Keratinocyte (primary cell): ENCODE measurements around the gene PAK2. TPM values are rescaled to one million over a fixed set of nuclear protein-coding genes. Genes with fewer than 3 reads are reported as not detected.

ENCODE experiments used
- DNase-seq: peaks from one replicate; pipeline ENCODE4 v3.0.0-alpha.2; 2011; ENCODE audit warnings: low read depth, missing footprints, low spot score
- FAIRE-seq: peaks from 2 replicates; lab custom pipeline; 2011; peaks lifted over from hg19 to GRCh38; lab: Jason Lieb, UNC
- H2AFZ ChIP-seq: 2 replicates; pipeline ENCODE4 v1.6.0; 2012; ENCODE audit warnings: low read length, control low read depth, inconsistent platforms; ENCODE audit not compliant: control insufficient read depth
- H3K27ac ChIP-seq: 2 replicates; pipeline ENCODE4 v1.5.1; 2011; ENCODE audit warnings: low read length; ENCODE audit not compliant: control insufficient read depth, insufficient read depth
- H3K27me3 ChIP-seq: 3 replicates; pipeline ENCODE4 v1.6.0; 2011; ENCODE audit warnings: low read length; ENCODE audit not compliant: control insufficient read depth, insufficient read depth; ENCODE audit errors: extremely low read depth
- H3K36me3 ChIP-seq, 2 experiments: 2 replicates in 1 of 2; 3 replicates in 1 of 2; pipeline ENCODE4 v1.5.1; 2011; ENCODE audit warnings: low read length in 2 of 2, mild to moderate bottlenecking in 1 of 2; ENCODE audit not compliant: control insufficient read depth in 2 of 2, insufficient read depth in 2 of 2; ENCODE audit errors: extremely low read depth in 1 of 2
- H3K4me1 ChIP-seq: 3 replicates; pipeline ENCODE4 v1.5.1; 2011; ENCODE audit warnings: low read length; ENCODE audit not compliant: control insufficient read depth, insufficient read depth; ENCODE audit errors: extremely low read depth
- H3K4me2 ChIP-seq: 3 replicates; pipeline ENCODE4 v1.6.0; 2011; ENCODE audit warnings: low read depth, low read length; ENCODE audit not compliant: control insufficient read depth, insufficient read depth; ENCODE audit errors: extremely low read depth
- H3K4me3 ChIP-seq, 3 experiments: fragments of 200-600 bp in 1 of 3; sonication (generic) in 1 of 3; 2 replicates in 2 of 3; 3 replicates in 1 of 3; pipeline ENCODE4 v1.5.1; 2011 to 2016; ENCODE audit warnings: low read length in 3 of 3, mild to moderate bottlenecking in 3 of 3, control low read depth in 2 of 3, inconsistent platforms in 1 of 3, low read depth in 1 of 3, mixed read lengths in 1 of 3, mixed run types in 1 of 3, moderate library complexity in 1 of 3; ENCODE audit not compliant: control insufficient read depth in 2 of 3, insufficient read depth in 2 of 3; ENCODE audit errors: extremely low read depth in 1 of 3
- H3K79me2 ChIP-seq: 2 replicates; pipeline ENCODE4 v1.6.0; 2012; ENCODE audit warnings: low read length; ENCODE audit not compliant: control insufficient read depth, insufficient read depth
- H3K9ac ChIP-seq: 3 replicates; pipeline ENCODE4 v1.6.0; 2011; ENCODE audit warnings: low read length; ENCODE audit not compliant: control insufficient read depth, insufficient read depth; ENCODE audit errors: extremely low read depth
- H3K9me1 ChIP-seq: 3 replicates; pipeline ENCODE4 v1.6.0; 2011; ENCODE audit warnings: low read length; ENCODE audit not compliant: control insufficient read depth, insufficient read depth; ENCODE audit errors: extremely low read depth
- H3K9me3 ChIP-seq: 2 replicates; pipeline ENCODE4 v1.5.1; 2012; ENCODE audit warnings: low read depth, low read length; ENCODE audit not compliant: control insufficient read depth
- H4K20me1 ChIP-seq: 3 replicates; pipeline ENCODE4 v1.6.0; 2011; ENCODE audit warnings: low read length; ENCODE audit not compliant: control insufficient read depth, insufficient read depth; ENCODE audit errors: extremely low read depth
- CTCF ChIP-seq, 3 experiments: IDR thresholded peaks in 1 of 3; conservative IDR thresholded peaks in 1 of 3; optimal IDR thresholded peaks in 1 of 3; 2 replicates in 2 of 3; 3 replicates in 1 of 3; pipeline versions ENCODE3 to v1.5.1; 2011; ENCODE audit warnings: low read length in 3 of 3, mild to moderate bottlenecking in 3 of 3, moderate library complexity in 2 of 3, control low read depth in 1 of 3, inconsistent platforms in 1 of 3; ENCODE audit not compliant: insufficient read depth in 2 of 3; ENCODE audit errors: extremely low read depth in 1 of 3
- EZH2 ChIP-seq: IDR thresholded peaks from one replicate; pipeline ENCODE4 v1.6.1; 2012; ENCODE audit warnings: inconsistent platforms, mild to moderate bottlenecking, low read length, moderate library complexity
- dilution Hi-C: fragments of 300-500 bp; cut with MboI; formaldehyde crosslinking; loops from one replicate; pipeline ENCODE4 v1.7.0; 2020; ENCODE audit warnings: low sequenced_read_pairs; ENCODE audit not compliant: extremely low pct_ligation_motif_present
- polyA plus RNA-seq, 5 experiments: library from polyadenylated mRNA; depleted of rRNA in 3 of 5; stranded (reverse) in 3 of 5; stranded (forward) in 1 of 5; unstranded in 1 of 5; fragments of >200 nt; gene quantifications; 1 replicate in 1 of 5; 2 replicates in 3 of 5; 3 replicates in 1 of 5; pipeline versions ENCODE4 v1.2.1 to v1.2.3, GENCODE V29; 2011 to 2012; ENCODE audit warnings: missing spikeins in 2 of 5, low read depth in 1 of 5, low replicate concordance in 1 of 5

The PAK2 gene
- polyA plus RNA-seq, 1 donor (not counting 4 experiments of a cell fraction or from before 2014, with no cell fraction given) = 52.3 TPM

GRCh38 chr3:196789885-196790359 lies 50.3 kb downstream of the PAK2 start:
- no peak overlapping the region for H2AFZ ChIP-seq
- FAIRE-seq (no peak), DNase-seq (no peak)
- H3K27me3 ChIP-seq = no peaks in the 10 kb centered on the region
- H3K9me3 ChIP-seq = no peaks in the 10 kb centered on the region
- no peak overlapping the region for H3K9ac ChIP-seq
- H3K4me3 ChIP-seq = no peak overlapping the region
- H3K79me2 ChIP-seq = peaks cover 64% of the 10 kb centered on the region
- H3K4me1 ChIP-seq = peaks cover 20% of the 10 kb centered on the region
- TF ChIP-seq EZH2 (no peak), CTCF (optimal IDR thresholded peaks at IDR 0.05 in 1 of 3, IDR thresholded peaks at IDR 0.05 in 1 of 3, conservative IDR thresholded peaks at IDR 0.05 in 1 of 3; ENCODE audit: extremely low read depth in 1 of 3, insufficient read depth in 2 of 3, low read length in 3 of 3) (peak in 1 of 3 experiments; percentile 16)
- H3K4me2 ChIP-seq = no peak overlapping the region
- H3K27ac ChIP-seq = no peak overlapping the region
- dilution Hi-C loops = no loop called here
- no peaks in the 10 kb centered on the region for H3K9me1 ChIP-seq
- no peaks in the 10 kb centered on the region for H4K20me1 ChIP-seq
- H3K36me3 ChIP-seq = peaks cover 4 to 18% of the 10 kb centered on the region in 2 experiments

DNA sequence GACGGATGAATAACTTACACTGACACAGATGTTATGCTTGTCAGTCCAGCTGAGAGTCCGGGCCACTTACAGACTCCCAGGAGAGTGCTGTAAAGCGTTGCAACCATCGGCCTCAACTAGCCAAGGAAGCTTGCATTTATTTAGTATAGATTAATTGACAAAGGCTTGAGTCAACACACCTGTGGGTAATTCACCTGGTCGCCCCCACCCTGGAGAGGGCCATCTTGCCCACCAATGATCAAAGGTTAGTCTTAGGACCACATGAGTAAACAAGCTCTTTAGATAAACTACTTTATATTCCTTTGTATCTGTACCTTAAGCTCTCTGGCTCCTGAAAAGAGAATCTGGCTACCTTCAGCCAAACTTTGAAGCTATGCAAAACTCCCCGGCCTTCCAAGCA lies 51.0 kb downstream of the PAK2 start:
- TF ChIP-seq CTCF (optimal IDR thresholded peaks at IDR 0.05 in 1 of 3, IDR thresholded peaks at IDR 0.05 in 1 of 3, conservative IDR thresholded peaks at IDR 0.05 in 1 of 3; ENCODE audit: extremely low read depth in 1 of 3, insufficient read depth in 2 of 3, low read length in 3 of 3) (no peak), EZH2 (no peak)
- Histone ChIP-seq H3K9me1 (no peaks in the 10 kb centered on the region), H3K36me3 (peaks cover 4 to 14% of the 10 kb centered on the region in 2 experiments), H3K9me3 (no peaks in the 10 kb centered on the region), H2AFZ (no peak overlapping the region), H3K4me3 (no peak overlapping the region), H3K4me1 (peaks cover 20% of the 10 kb centered on the region), H3K4me2 (no peak overlapping the region), H3K27ac (no peak overlapping the region), H3K9ac (no peak overlapping the region), H3K27me3 (no peaks in the 10 kb centered on the region), H3K79me2 (peaks cover 62% of the 10 kb centered on the region), H4K20me1 (no peaks in the 10 kb centered on the region)
- dilution Hi-C loops = no loop called here
- FAIRE-seq = no peak
- DNase-seq = no peak
